ENCODE measurements around the gene PGRMC2. TPM values are rescaled to one million over a fixed set of nuclear protein-coding genes. Genes with fewer than 3 reads are reported as not detected.
"Not testable (repeated sequence)": the region's sequence is repeated elsewhere in the genome, so short reads cannot be mapped to it uniquely, and the experiment has no call there.

Gene PGRMC2
- total and polyA plus RNA-seq, 2 experiments from 2014 or later, result 65.6 to 84.7 TPM

- Histone ChIP-seq H3K9me3 (ENCODE audit: low read depth) (peaks cover 4% of the 10 kb centered on the region), H3K27ac (no peak overlapping the region), H3K79me2 (no peaks in the 10 kb centered on the region), H3K4me1 (ENCODE audit: insufficient read depth) (no peaks in the 10 kb centered on the region), H2AFZ (no peak overlapping the region), H3K9me2 (replicated peaks; ENCODE audit: insufficient read depth) (no peaks in the 10 kb centered on the region), H3K4me2 (no peak overlapping the region), H3K27me3 (no peaks in the 10 kb centered on the region), H3K36me3 (replicated peaks; ENCODE audit: insufficient read depth, low read depth) (no peaks in the 10 kb centered on the region), H3K4me3 (no peak overlapping the region), H4K20me1 (ENCODE audit: insufficient read depth, poor library complexity, severe bottlenecking) (no peaks in the 10 kb centered on the region)
- DNase-seq (ENCODE audit: low spot score), result no peak
- 97% methylated on average over 1 of the region's 1 CpG for WGBS (ENCODE audit: low lambda C conversion rate, missing lambda C conversion rate)
- TF ChIP-seq EZH2phosphoT487 (IDR thresholded peaks at IDR 0.05; ENCODE audit: low read depth, severe bottlenecking, unreplicated experiment), result no peak
- no peak for TF ChIP-seq EZH2 (IDR thresholded peaks at IDR 0.05; ENCODE audit: borderline replicate concordance)
- no peak for TF ChIP-seq CTCF (IDR thresholded peaks at IDR 0.05; ENCODE audit: poor library complexity)
Measured at GRCh38 chr4:128247906-128248305, 39.7 kb downstream of the PGRMC2 start.

- H3K79me2 ChIP-seq; H3K9me3 ChIP-seq (ENCODE audit: low read depth); H3K4me1 ChIP-seq (ENCODE audit: insufficient read depth); H3K4me2 ChIP-seq; H3K4me3 ChIP-seq; H4K20me1 ChIP-seq (ENCODE audit: insufficient read depth, poor library complexity, severe bottlenecking); H2AFZ ChIP-seq; DNase-seq (ENCODE audit: low spot score); H3K9me2 ChIP-seq (replicated peaks; ENCODE audit: insufficient read depth); H3K27me3 ChIP-seq; H3K27ac ChIP-seq; H3K36me3 ChIP-seq (replicated peaks; ENCODE audit: insufficient read depth, low read depth): not testable (repeated sequence)
- 91% methylated on average over 5 of the region's 5 CpGs for WGBS (ENCODE audit: low lambda C conversion rate, missing lambda C conversion rate)
Measured at GRCh38 chr4:128245391-128245790, 42.2 kb downstream of the PGRMC2 start.

GRCh38 chr4:128244379-128244778 is 43.2 kb downstream of the PGRMC2 start:
- H3K27me3 ChIP-seq, result no peaks in the 10 kb centered on the region
- no peak overlapping the region for H2AFZ ChIP-seq
- peaks cover 3% of the 10 kb centered on the region for H3K9me3 ChIP-seq (ENCODE audit: low read depth)
- TF ChIP-seq EZH2 (IDR thresholded peaks at IDR 0.05; ENCODE audit: borderline replicate concordance) (no peak), EZH2phosphoT487 (IDR thresholded peaks at IDR 0.05; ENCODE audit: low read depth, severe bottlenecking, unreplicated experiment) (no peak), CTCF (IDR thresholded peaks at IDR 0.05; ENCODE audit: poor library complexity) (no peak)
- DNase-seq (ENCODE audit: low spot score), result no peak
- H3K4me2 ChIP-seq, result no peak overlapping the region
- 96% methylated on average over 2 of the region's 2 CpGs for WGBS (ENCODE audit: low lambda C conversion rate, missing lambda C conversion rate)
- H4K20me1 ChIP-seq (ENCODE audit: insufficient read depth, poor library complexity, severe bottlenecking), result no peaks in the 10 kb centered on the region
- H3K27ac ChIP-seq, result no peak overlapping the region
- H3K4me1 ChIP-seq (ENCODE audit: insufficient read depth), result no peaks in the 10 kb centered on the region
- no peaks in the 10 kb centered on the region for H3K9me2 ChIP-seq (replicated peaks; ENCODE audit: insufficient read depth)
- H3K79me2 ChIP-seq, result no peaks in the 10 kb centered on the region
- H3K4me3 ChIP-seq, result no peak overlapping the region
- no peaks in the 10 kb centered on the region for H3K36me3 ChIP-seq (replicated peaks; ENCODE audit: insufficient read depth, low read depth)

GRCh38 chr4:128242601-128243000 is 45.0 kb downstream of the PGRMC2 start:
- WGBS (ENCODE audit: low lambda C conversion rate, missing lambda C conversion rate), result 97% methylated on average over 4 of the region's 4 CpGs
- Histone ChIP-seq H3K36me3 (replicated peaks; ENCODE audit: insufficient read depth, low read depth) (no peaks in the 10 kb centered on the region), H3K27ac (no peak overlapping the region), H3K4me1 (ENCODE audit: insufficient read depth) (no peaks in the 10 kb centered on the region), H3K4me2 (no peak overlapping the region), H3K9me2 (replicated peaks; ENCODE audit: insufficient read depth) (no peaks in the 10 kb centered on the region), H4K20me1 (ENCODE audit: insufficient read depth, poor library complexity, severe bottlenecking) (no peaks in the 10 kb centered on the region), H3K27me3 (no peaks in the 10 kb centered on the region), H3K4me3 (no peak overlapping the region), H3K9me3 (ENCODE audit: low read depth) (no peaks in the 10 kb centered on the region), H3K79me2 (no peaks in the 10 kb centered on the region), H2AFZ (no peak overlapping the region)
- no peak for DNase-seq (ENCODE audit: low spot score)
- TF ChIP-seq CTCF (IDR thresholded peaks at IDR 0.05; ENCODE audit: poor library complexity) (no peak), EZH2phosphoT487 (IDR thresholded peaks at IDR 0.05; ENCODE audit: low read depth, severe bottlenecking, unreplicated experiment) (no peak), EZH2 (IDR thresholded peaks at IDR 0.05; ENCODE audit: borderline replicate concordance) (no peak)
